ENCODE results near the gene CYSLTR2.

GRCh38 chr13:48652851-48653471 is 768 bp upstream of the CYSLTR2 start:
- TF ChIP-seq CTCF (IDR thresholded peaks at IDR 0.05; ENCODE audit: low read depth, low read length) (no peak), POLR2A (IDR thresholded peaks at IDR 0.05; ENCODE audit: extremely low read depth, insufficient read length) (no peak), MYC (IDR thresholded peaks at IDR 0.05; ENCODE audit: low read depth, low read length) (no peak), MAX (IDR thresholded peaks at IDR 0.05; ENCODE audit: low read depth, low read length) (no peak)

All from NB4 (cell line).